KMS-11 (cell line): ENCODE measurements around the gene IER5L.
"Not testable (repeated sequence)": the region's sequence is repeated elsewhere in the genome, so short reads cannot be mapped to it uniquely, and the experiment has no call there.

Experiments used
- H2AFZ ChIP-seq: fragments of 200-600 bp; sonication (generic); 2 replicates; pipeline ENCODE4 v1.6.1; 2016; ENCODE audit warnings: antibody characterized with exemption, mixed run types, low read depth
- H3K27ac ChIP-seq: fragments of 200-600 bp; sonication (generic); 2 replicates; pipeline ENCODE4 v1.6.1; 2016; ENCODE audit warnings: mild to moderate bottlenecking, mixed run types
- H3K27me3 ChIP-seq: fragments of 200-600 bp; sonication (generic); 2 replicates; pipeline ENCODE4 v1.6.1; 2017; ENCODE audit warnings: mild to moderate bottlenecking, low read depth, mixed run types, moderate library complexity; ENCODE audit not compliant: insufficient read depth
- H3K36me3 ChIP-seq: fragments of 200-600 bp; sonication (generic); 2 replicates; pipeline ENCODE4 v1.6.1; 2017; ENCODE audit warnings: mild to moderate bottlenecking, mixed run types; ENCODE audit not compliant: insufficient read depth
- H3K4me1 ChIP-seq: fragments of 200-600 bp; sonication (generic); 2 replicates; pipeline ENCODE4 v1.6.1; 2016; ENCODE audit warnings: mild to moderate bottlenecking, low read depth, mixed run types; ENCODE audit not compliant: poor library complexity, severe bottlenecking
- H3K4me2 ChIP-seq: fragments of 200-600 bp; sonication (generic); 2 replicates; pipeline ENCODE4 v1.7.0; 2016; ENCODE audit warnings: mild to moderate bottlenecking, mixed run types
- H3K4me3 ChIP-seq: fragments of 200-600 bp; sonication (generic); IDR thresholded peaks from 2 replicates; pipeline ENCODE4 v1.6.1; 2017; ENCODE audit warnings: low read depth, low read length, mixed read lengths; ENCODE audit not compliant: insufficient read depth
- H3K79me2 ChIP-seq: fragments of 200-600 bp; sonication (generic); 2 replicates; pipeline ENCODE4 v1.6.1; 2016; ENCODE audit warnings: low read depth, mixed run types; ENCODE audit not compliant: insufficient read depth
- H3K9ac ChIP-seq: fragments of 200-600 bp; sonication (generic); 2 replicates; pipeline ENCODE4 v1.6.1; 2016; ENCODE audit warnings: mild to moderate bottlenecking, mixed run types
- H4K20me1 ChIP-seq: fragments of 200-600 bp; sonication (generic); 2 replicates; pipeline ENCODE4 v1.6.1; 2016; ENCODE audit warnings: mild to moderate bottlenecking, mixed run types; ENCODE audit not compliant: insufficient read depth
- TF ChIP-seq, protein P1 (sequence below): fragments of 200-600 bp; sonication (generic); conservative IDR thresholded peaks from 2 replicates; pipeline ENCODE4 v1.6.1; 2017; ENCODE audit warnings: low read depth, mild to moderate bottlenecking, antibody characterized with exemption, low read length, moderate library complexity, mixed read lengths

The IER5L gene

DNA sequence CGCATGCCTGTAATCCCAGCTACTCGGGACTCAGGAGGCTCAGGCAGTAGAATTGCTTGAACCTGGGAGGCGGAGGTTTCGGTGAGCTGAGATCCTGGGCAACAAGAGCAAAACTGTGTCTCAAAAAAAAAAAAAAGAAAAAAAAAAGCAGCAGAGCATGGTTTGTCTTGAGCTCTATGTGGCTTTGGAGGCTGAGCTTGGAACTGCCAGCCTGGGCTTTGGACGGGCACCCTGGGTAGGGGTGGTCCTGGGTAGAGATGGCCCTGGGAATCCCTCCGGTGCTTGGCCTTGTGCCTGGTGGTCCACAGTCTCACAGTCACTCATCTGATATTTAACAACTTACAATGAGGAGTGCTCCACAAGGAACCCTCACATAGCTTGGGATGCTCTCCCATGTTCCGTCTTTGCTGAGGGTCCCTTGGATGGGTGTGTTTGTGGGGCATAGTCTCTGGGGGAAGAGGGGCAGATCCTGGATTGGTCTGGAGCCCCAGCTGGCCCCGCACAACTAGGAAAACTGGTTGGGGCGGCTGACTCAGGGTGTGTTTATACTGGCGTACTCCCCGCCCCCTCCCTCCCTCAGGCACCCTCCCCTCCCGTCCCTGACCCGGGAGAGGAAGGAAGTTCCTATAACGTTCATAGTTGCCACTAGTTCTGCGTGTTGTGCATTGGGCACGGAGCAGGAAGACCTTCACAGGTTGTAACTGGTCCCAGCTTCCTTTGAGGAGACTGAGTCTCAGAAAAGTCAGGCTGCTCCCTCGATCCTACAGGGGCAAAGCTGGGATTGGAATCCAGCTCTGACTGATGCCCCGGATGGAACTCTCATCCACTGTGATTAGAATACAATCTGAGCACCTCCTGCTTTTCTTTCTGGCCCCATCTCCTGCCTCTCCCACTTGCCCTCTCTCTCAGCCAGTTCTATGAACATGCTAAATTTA, 11.2 kb downstream of the IER5L start:
- Histone ChIP-seq H3K4me2 (no peak overlapping the region), H3K36me3 (no peaks in the 10 kb centered on the region), H3K27me3 (no peaks in the 10 kb centered on the region), H3K9ac (no peak overlapping the region), H2AFZ (no peak overlapping the region), H3K4me1 (peaks cover 11% of the 10 kb centered on the region), H3K4me3 (no peak overlapping the region), H3K79me2 (no peaks in the 10 kb centered on the region), H4K20me1 (no peaks in the 10 kb centered on the region), H3K27ac (no peak overlapping the region)
- TF ChIP-seq, protein P1, sequence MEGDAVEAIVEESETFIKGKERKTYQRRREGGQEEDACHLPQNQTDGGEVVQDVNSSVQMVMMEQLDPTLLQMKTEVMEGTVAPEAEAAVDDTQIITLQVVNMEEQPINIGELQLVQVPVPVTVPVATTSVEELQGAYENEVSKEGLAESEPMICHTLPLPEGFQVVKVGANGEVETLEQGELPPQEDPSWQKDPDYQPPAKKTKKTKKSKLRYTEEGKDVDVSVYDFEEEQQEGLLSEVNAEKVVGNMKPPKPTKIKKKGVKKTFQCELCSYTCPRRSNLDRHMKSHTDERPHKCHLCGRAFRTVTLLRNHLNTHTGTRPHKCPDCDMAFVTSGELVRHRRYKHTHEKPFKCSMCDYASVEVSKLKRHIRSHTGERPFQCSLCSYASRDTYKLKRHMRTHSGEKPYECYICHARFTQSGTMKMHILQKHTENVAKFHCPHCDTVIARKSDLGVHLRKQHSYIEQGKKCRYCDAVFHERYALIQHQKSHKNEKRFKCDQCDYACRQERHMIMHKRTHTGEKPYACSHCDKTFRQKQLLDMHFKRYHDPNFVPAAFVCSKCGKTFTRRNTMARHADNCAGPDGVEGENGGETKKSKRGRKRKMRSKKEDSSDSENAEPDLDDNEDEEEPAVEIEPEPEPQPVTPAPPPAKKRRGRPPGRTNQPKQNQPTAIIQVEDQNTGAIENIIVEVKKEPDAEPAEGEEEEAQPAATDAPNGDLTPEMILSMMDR = no peak

DNA sequence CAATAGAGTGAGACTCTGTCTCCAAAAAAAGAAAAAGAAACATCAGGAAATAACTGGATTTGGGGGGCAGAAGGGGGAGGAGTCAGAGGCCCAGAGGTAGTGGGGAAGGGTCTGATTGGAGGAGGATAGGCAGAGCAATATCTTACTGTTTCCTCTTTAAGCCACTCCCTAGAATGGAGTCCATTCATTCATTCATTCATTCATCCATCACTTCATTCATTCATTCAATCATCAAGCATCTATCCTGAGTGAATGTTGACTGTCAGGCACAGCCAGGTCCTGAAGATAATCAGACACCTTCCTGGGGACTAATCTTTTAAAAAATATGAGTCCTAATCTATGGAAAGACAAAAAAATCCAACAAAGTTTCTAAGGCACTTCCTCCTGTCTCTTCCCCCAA, 12.9 kb downstream of the IER5L start:
- H2AFZ ChIP-seq = no peak overlapping the region
- TF ChIP-seq, protein P1 = no peak
- H3K27ac ChIP-seq = no peak overlapping the region
- H3K4me1 ChIP-seq = peaks cover 11% of the 10 kb centered on the region
- H3K4me2 ChIP-seq = no peak overlapping the region
- no peaks in the 10 kb centered on the region for H3K79me2 ChIP-seq
- H3K4me3 ChIP-seq = no peak overlapping the region
- H3K9ac ChIP-seq = no peak overlapping the region
- H3K36me3 ChIP-seq = no peaks in the 10 kb centered on the region
- no peaks in the 10 kb centered on the region for H4K20me1 ChIP-seq
- no peaks in the 10 kb centered on the region for H3K27me3 ChIP-seq

DNA sequence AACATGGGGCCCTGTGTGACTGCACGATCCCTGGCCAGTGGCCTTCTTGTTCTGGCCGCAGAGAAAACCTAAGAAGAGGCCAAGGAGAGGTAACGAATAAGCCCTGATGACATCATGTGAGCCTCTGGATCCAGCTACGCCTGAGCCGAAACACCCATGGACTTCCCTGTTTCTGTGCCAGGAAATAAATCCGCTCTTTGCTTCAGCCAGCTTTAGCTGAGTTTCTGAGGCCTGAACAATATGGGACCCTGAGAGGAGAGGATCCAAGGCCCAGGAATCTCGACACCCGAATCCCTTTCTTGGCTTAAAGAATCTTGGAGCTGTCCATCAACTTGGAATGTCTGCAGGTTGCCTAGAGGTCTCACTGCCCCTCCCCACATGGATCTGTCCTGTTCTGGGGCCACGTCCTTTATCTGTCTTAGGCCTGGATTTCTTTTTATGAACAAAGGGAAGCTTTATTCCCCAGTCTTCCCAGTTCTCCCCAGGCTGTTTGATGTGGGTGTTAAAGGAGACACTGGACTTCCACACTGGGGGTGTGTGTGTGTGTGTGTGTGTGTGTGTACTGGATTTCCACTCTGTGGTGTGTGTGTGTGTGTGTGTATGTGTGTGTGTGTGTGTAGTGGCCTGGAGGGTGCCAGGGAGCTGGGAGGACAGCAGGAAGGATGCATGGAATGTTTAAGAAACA, 13.7 kb downstream of the IER5L start:
- no peak overlapping the region for H2AFZ ChIP-seq
- no peaks in the 10 kb centered on the region for H3K36me3 ChIP-seq
- H3K79me2 ChIP-seq = no peaks in the 10 kb centered on the region
- H3K4me1 ChIP-seq = peaks cover 11% of the 10 kb centered on the region
- no peak overlapping the region for H3K4me2 ChIP-seq
- no peak overlapping the region for H3K4me3 ChIP-seq
- H3K27ac ChIP-seq = no peak overlapping the region
- no peaks in the 10 kb centered on the region for H3K27me3 ChIP-seq
- TF ChIP-seq, protein P1 = no peak
- H4K20me1 ChIP-seq = no peaks in the 10 kb centered on the region
- no peak overlapping the region for H3K9ac ChIP-seq

DNA sequence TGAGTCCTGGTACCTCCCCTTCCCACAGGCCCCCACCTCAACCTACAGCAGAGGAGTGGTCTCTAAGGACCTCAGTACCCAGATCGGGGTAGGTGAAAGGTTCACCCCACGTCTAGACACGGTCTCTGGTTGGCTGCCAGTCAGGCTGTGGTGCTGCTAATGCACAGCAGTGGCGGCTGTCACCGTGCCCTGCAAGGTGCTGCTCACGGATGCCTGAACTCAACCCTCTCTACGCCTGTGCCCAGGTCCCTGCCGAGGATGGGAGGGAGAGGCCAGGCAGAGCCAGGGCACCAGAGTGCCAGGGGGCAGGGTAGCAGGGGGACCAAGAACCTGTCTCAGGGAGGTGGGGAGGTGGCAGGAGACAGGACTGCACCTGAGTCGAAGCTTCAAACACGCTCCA, 14.3 kb downstream of the IER5L start:
- Histone ChIP-seq H3K4me2 (no peak overlapping the region), H3K9ac (no peak overlapping the region), H4K20me1 (no peaks in the 10 kb centered on the region), H3K36me3 (no peaks in the 10 kb centered on the region), H2AFZ (no peak overlapping the region), H3K4me1 (peaks cover 11% of the 10 kb centered on the region), H3K4me3 (no peak overlapping the region), H3K27ac (no peak overlapping the region), H3K27me3 (no peaks in the 10 kb centered on the region), H3K79me2 (no peaks in the 10 kb centered on the region)
- TF ChIP-seq, protein P1 = no peak

DNA sequence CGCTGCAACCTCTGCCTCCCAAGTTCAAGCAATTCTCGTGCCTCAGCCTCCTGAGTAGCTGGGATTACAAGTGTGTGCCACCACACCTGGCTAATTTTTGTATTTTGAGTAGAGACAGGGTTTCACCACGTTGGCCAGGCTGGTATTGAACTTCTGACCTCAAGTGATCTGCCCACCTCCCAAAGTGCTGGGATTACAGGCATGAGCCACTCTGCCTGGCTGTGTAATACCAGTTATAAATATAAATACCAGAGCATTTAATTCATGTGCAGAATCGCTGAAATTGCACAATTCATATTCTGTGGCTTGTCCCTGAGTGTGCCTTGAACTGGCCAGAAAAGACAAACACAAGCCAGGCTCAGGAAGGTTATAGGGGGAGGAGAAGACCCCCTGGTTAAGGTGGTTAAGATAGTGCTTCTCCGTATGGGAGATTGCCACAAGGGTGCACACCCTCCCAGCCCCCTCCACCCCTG, 14.8 kb downstream of the IER5L start:
- H2AFZ ChIP-seq, H3K27me3 ChIP-seq, H3K4me1 ChIP-seq, H3K27ac ChIP-seq, H4K20me1 ChIP-seq, H3K79me2 ChIP-seq, H3K4me2 ChIP-seq, H3K9ac ChIP-seq, H3K36me3 ChIP-seq, H3K4me3 ChIP-seq: not testable (repeated sequence)
